HG03460 (cell line): ENCODE results near the gene SLC6A11.

Experiments used
- ATAC-seq: cut with Tn5 transposase; IDR thresholded peaks from one replicate; pipeline ENCODE4 v1.9.1; 2021; ENCODE audit not compliant: unreplicated experiment

Gene SLC6A11

GRCh38 chr3:10788451-10788850 lies 27.6 kb upstream of the SLC6A11 start:
- ATAC-seq: no peak

GRCh38 chr3:10790713-10791112 lies 25.3 kb upstream of the SLC6A11 start:
- ATAC-seq: no peak

- no peak for ATAC-seq
These were observed 23.8 kb upstream of the SLC6A11 start for GRCh38 chr3:10792208-10792607.

- no peak for ATAC-seq
These were observed 17.2 kb upstream of the SLC6A11 start for GRCh38 chr3:10798600-10799367.

- ATAC-seq: no peak
These were observed 11.8 kb upstream of the SLC6A11 start for GRCh38 chr3:10804183-10804648.

GRCh38 chr3:10806006-10806405 lies 10.0 kb upstream of the SLC6A11 start:
- ATAC-seq: no peak

GRCh38 chr3:10808130-10808735 lies 7.8 kb upstream of the SLC6A11 start:
- no peak for ATAC-seq

- ATAC-seq: no peak
These were observed 7.1 kb upstream of the SLC6A11 start for GRCh38 chr3:10808974-10809373.

- no peak for ATAC-seq
These were observed 5.7 kb upstream of the SLC6A11 start for GRCh38 chr3:10810376-10810775.

GRCh38 chr3:10813425-10813824 lies 2.6 kb upstream of the SLC6A11 start:
- no peak for ATAC-seq

GRCh38 chr3:10814623-10815022 lies 1.4 kb upstream of the SLC6A11 start:
- no peak for ATAC-seq

GRCh38 chr3:10815487-10815886 lies 541 bp upstream of the SLC6A11 start:
- ATAC-seq: no peak

- no peak for ATAC-seq
These were observed 830 bp downstream of the SLC6A11 start for GRCh38 chr3:10816863-10817253.

- no peak for ATAC-seq
These were observed 1.5 kb downstream of the SLC6A11 start for GRCh38 chr3:10817506-10817905.

- ATAC-seq: no peak
These were observed 6.0 kb downstream of the SLC6A11 start for GRCh38 chr3:10822055-10822454.

- no peak for ATAC-seq
These were observed 6.9 kb downstream of the SLC6A11 start for GRCh38 chr3:10822708-10823515.

- ATAC-seq: no peak
These were observed 7.4 kb downstream of the SLC6A11 start for GRCh38 chr3:10823516-10823818.

- ATAC-seq: no peak
These were observed 8.4 kb downstream of the SLC6A11 start for GRCh38 chr3:10824468-10824867.

GRCh38 chr3:10833855-10834414 lies 17.9 kb downstream of the SLC6A11 start:
- no peak for ATAC-seq

GRCh38 chr3:10834951-10835350 lies 18.9 kb downstream of the SLC6A11 start:
- ATAC-seq: no peak

- ATAC-seq: no peak
These were observed 19.4 kb downstream of the SLC6A11 start for GRCh38 chr3:10835406-10835805.

- ATAC-seq: no peak
These were observed 20.6 kb downstream of the SLC6A11 start for GRCh38 chr3:10836676-10837075.
